GM12872 (cell line): Measurements from ENCODE around the gene NSMCE4A.

Experiments used
- CTCF ChIP-seq: IDR thresholded peaks from 3 replicates; pipeline ENCODE4 v1.5.1; 2011; ENCODE audit warnings: low read depth, mild to moderate bottlenecking, low read length, moderate library complexity; ENCODE audit not compliant: insufficient read depth

Gene NSMCE4A

GRCh38 chr10:121926671-121927317 is 48.2 kb downstream of the NSMCE4A start:
- TF ChIP-seq CTCF: no peak

GRCh38 chr10:121926157-121926556 is 48.9 kb downstream of the NSMCE4A start:
- no peak for TF ChIP-seq CTCF

GRCh38 chr10:121921238-121921931 is 53.6 kb downstream of the NSMCE4A start:
- no peak for TF ChIP-seq CTCF

- TF ChIP-seq CTCF: no peak
Measured at GRCh38 chr10:121919666-121920065, 55.4 kb downstream of the NSMCE4A start.

GRCh38 chr10:121914661-121915060 is 60.4 kb downstream of the NSMCE4A start:
- no peak for TF ChIP-seq CTCF

- TF ChIP-seq CTCF: no peak
Measured at GRCh38 chr10:121911421-121911697, 63.7 kb downstream of the NSMCE4A start.

GRCh38 chr10:121910673-121911420 is 64.2 kb downstream of the NSMCE4A start:
- TF ChIP-seq CTCF: no peak
